WTC11 (cell line): ENCODE measurements around the gene FUT8.

Experiments
- AFF4 ChIP-seq: sonication (generic); formaldehyde crosslinking; IDR thresholded peaks from 2 replicates; pipeline ENCODE4 v1.8.1; 2023; ENCODE audit warnings: mild to moderate bottlenecking, missing genetic modification reagents, borderline replicate concordance
- SMAD4 ChIP-seq: sonication (generic); formaldehyde crosslinking; IDR thresholded peaks from 2 replicates; pipeline ENCODE4 v1.8.0; 2022; ENCODE audit warnings: mild to moderate bottlenecking, missing genetic modification reagents
- ZNF317 ChIP-seq: sonication (generic); formaldehyde crosslinking; IDR thresholded peaks from 2 replicates; pipeline ENCODE4 v1.8.1; 2023; ENCODE audit warnings: low read depth, mild to moderate bottlenecking, moderate library complexity, missing genetic modification reagents, borderline replicate concordance
- ZNF416 ChIP-seq: fragments of 250-450 bp; sonication (Bioruptor Pico); IDR thresholded peaks from 2 replicates; pipeline ENCODE4 v1.9.0; 2021; ENCODE audit warnings: mild to moderate bottlenecking, inconsistent platforms
- TF ChIP-seq, protein P1 (sequence below): fragments of 200-600 bp; IDR thresholded peaks from 2 replicates; pipeline ENCODE4 v1.8.0; 2022; ENCODE audit warnings: antibody characterized with exemption
- TF ChIP-seq, protein P2 (sequence below): sonication (generic); formaldehyde crosslinking; conservative IDR thresholded peaks from 2 replicates; pipeline ENCODE4 v1.8.1; 2022; ENCODE audit warnings: mild to moderate bottlenecking, missing genetic modification reagents
- TF ChIP-seq, protein P3 (sequence below): sonication (generic); formaldehyde crosslinking; IDR thresholded peaks from 2 replicates; pipeline ENCODE4 v1.8.1; 2023; ENCODE audit warnings: mild to moderate bottlenecking, moderate library complexity, missing genetic modification reagents

GRCh38 chr14:65560340-65561027, 148.0 kb downstream of the FUT8 start:
- TF ChIP-seq, protein P1, sequence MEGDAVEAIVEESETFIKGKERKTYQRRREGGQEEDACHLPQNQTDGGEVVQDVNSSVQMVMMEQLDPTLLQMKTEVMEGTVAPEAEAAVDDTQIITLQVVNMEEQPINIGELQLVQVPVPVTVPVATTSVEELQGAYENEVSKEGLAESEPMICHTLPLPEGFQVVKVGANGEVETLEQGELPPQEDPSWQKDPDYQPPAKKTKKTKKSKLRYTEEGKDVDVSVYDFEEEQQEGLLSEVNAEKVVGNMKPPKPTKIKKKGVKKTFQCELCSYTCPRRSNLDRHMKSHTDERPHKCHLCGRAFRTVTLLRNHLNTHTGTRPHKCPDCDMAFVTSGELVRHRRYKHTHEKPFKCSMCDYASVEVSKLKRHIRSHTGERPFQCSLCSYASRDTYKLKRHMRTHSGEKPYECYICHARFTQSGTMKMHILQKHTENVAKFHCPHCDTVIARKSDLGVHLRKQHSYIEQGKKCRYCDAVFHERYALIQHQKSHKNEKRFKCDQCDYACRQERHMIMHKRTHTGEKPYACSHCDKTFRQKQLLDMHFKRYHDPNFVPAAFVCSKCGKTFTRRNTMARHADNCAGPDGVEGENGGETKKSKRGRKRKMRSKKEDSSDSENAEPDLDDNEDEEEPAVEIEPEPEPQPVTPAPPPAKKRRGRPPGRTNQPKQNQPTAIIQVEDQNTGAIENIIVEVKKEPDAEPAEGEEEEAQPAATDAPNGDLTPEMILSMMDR = no peak
- TF ChIP-seq ZNF416 (CRISPR knock-in tag) (no peak), SMAD4 (CRISPR knock-in tag) (no peak), ZNF317 (CRISPR knock-in tag) (no peak), AFF4 (CRISPR knock-in tag) (no peak)
- TF ChIP-seq, protein P2, sequence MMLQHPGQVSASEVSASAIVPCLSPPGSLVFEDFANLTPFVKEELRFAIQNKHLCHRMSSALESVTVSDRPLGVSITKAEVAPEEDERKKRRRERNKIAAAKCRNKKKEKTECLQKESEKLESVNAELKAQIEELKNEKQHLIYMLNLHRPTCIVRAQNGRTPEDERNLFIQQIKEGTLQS (CRISPR knock-in tag) = no peak
- TF ChIP-seq, protein P3, sequence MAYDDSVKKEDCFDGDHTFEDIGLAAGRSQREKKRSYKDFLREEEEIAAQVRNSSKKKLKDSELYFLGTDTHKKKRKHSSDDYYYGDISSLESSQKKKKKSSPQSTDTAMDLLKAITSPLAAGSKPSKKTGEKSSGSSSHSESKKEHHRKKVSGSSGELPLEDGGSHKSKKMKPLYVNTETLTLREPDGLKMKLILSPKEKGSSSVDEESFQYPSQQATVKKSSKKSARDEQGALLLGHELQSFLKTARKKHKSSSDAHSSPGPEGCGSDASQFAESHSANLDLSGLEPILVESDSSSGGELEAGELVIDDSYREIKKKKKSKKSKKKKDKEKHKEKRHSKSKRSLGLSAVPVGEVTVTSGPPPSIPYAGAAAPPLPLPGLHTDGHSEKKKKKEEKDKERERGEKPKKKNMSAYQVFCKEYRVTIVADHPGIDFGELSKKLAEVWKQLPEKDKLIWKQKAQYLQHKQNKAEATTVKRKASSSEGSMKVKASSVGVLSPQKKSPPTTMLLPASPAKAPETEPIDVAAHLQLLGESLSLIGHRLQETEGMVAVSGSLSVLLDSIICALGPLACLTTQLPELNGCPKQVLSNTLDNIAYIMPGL (CRISPR knock-in tag) = no peak
